A549 (cell line): Measurements from ENCODE around the gene RTP5. TPM values are rescaled to one million over a fixed set of nuclear protein-coding genes. Genes with fewer than 3 reads are reported as not detected.

Source experiments
- ATAC-seq, 2 experiments: fragments of 200-7000 bp in 1 of 2; fragments of >200 bp in 1 of 2; cut with Nextera tagmentation in 1 of 2; cut with Tn5 transposase in 1 of 2; 3 replicates each; pipeline versions ENCODE4 v1.8.0 to v1.9.1; 2018 to 2020; ENCODE audit warnings: mild to moderate bottlenecking in 1 of 2, moderate library complexity in 1 of 2
- CTCF ChIA-PET: fragments of 300-600 bp; sonication (Branson Sonifier 250); formaldehyde crosslinking; extraction: SDS; loops from one replicate; lab custom pipeline; 2021; ENCODE audit warnings: antibody characterized with exemption, inconsistent platforms; lab: Yijun Ruan, JAX
- POLR2A ChIA-PET: fragments of 350-600 bp; formaldehyde crosslinking; extraction: SDS; loops from one replicate; lab custom pipeline; 2021; ENCODE audit warnings: antibody characterized with exemption, inconsistent platforms; lab: Yijun Ruan, JAX
- DNase-seq, 2 experiments: peaks; one replicate each; pipeline versions ENCODE4 v3.0.0 to v3.0.0-alpha.2; 2011 to 2016; ENCODE audit warnings: low read depth in 1 of 2, low spot score in 1 of 2
- FAIRE-seq: peaks from 2 replicates; lab custom pipeline; 2011; peaks lifted over from hg19 to GRCh38; lab: Jason Lieb, UNC
- H3K27ac ChIP-seq, 2 experiments: fragments of >200 bp; sonication (Bioruptor Twin); formaldehyde crosslinking; 3 replicates each; pipeline ENCODE4 v1.5.1; 2016 to 2017
- H3K4me1 ChIP-seq: fragments of >200 bp; sonication (Bioruptor Twin); formaldehyde crosslinking; 3 replicates; pipeline ENCODE4 v1.6.1; 2016
- H3K4me2 ChIP-seq: fragments of >200 bp; sonication (Bioruptor Twin); formaldehyde crosslinking; 3 replicates; pipeline ENCODE4 v1.6.1; 2016
- H3K4me3 ChIP-seq: fragments of >200 bp; sonication (Bioruptor Twin); formaldehyde crosslinking; 3 replicates; pipeline ENCODE4 v1.5.1; 2016
- H3K9me3 ChIP-seq: fragments of >200 bp; sonication (Bioruptor Twin); formaldehyde crosslinking; 3 replicates; pipeline ENCODE4 v1.6.1; 2016
- FOSB ChIP-seq: fragments of 250-450 bp; sonication (Bioruptor Pico); IDR thresholded peaks from 2 replicates; pipeline ENCODE4 v1.5.0; 2020; ENCODE audit warnings: mild to moderate bottlenecking, moderate library complexity
- FOSL2 ChIP-seq, 2 experiments: fragments of 450-650 bp in 1 of 2; fragments of >200 bp in 1 of 2; sonication (Bioruptor Twin) in 1 of 2; formaldehyde crosslinking; IDR thresholded peaks; 2 replicates each; pipeline versions ENCODE4 v1.5.0 to v1.6.1; 2016 to 2020; ENCODE audit warnings: mild to moderate bottlenecking in 1 of 2, moderate library complexity in 1 of 2
- FOXS1 ChIP-seq: fragments of 250-450 bp; sonication (Bioruptor Pico); IDR thresholded peaks from 2 replicates; pipeline ENCODE4 v1.5.0; 2020; ENCODE audit warnings: mild to moderate bottlenecking, moderate library complexity
- HOXB13 ChIP-seq: fragments of 250-450 bp; sonication (Bioruptor Pico); IDR thresholded peaks from 2 replicates; pipeline ENCODE4 v1.5.0; 2020; ENCODE audit warnings: low read depth, mild to moderate bottlenecking, moderate library complexity
- MAFK ChIP-seq: fragments of 450-650 bp; IDR thresholded peaks from 2 replicates; pipeline ENCODE4 v1.6.1; 2014; ENCODE audit not compliant: partially characterized antibody
- MYC ChIP-seq: IDR thresholded peaks from 2 replicates; pipeline ENCODE4 v1.6.1; 2012; ENCODE audit warnings: mild to moderate bottlenecking, inconsistent platforms, low read length, improper control_type of control experiment, borderline replicate concordance
- NFE2L2 ChIP-seq: fragments of 150-350 bp; conservative IDR thresholded peaks from 2 replicates; pipeline ENCODE4 v1.6.1; 2014; ENCODE audit warnings: low read length
- PHF8 ChIP-seq: fragments of 200-600 bp; sonication (generic); IDR thresholded peaks from 2 replicates; pipeline ENCODE4 v1.6.1; 2016; ENCODE audit warnings: low read depth, mild to moderate bottlenecking, antibody characterized with exemption, moderate library complexity, borderline replicate concordance
- POLR2A ChIP-seq: IDR thresholded peaks from 2 replicates; pipeline ENCODE4 v1.6.1; 2012; ENCODE audit warnings: mild to moderate bottlenecking, low read length
- RAD21 ChIP-seq, 2 experiments: fragments of >200 bp in 1 of 2; sonication (Bioruptor Twin) in 1 of 2; formaldehyde crosslinking in 1 of 2; IDR thresholded peaks in 1 of 2; conservative IDR thresholded peaks in 1 of 2; 2 replicates in 1 of 2; 3 replicates in 1 of 2; pipeline ENCODE4 v1.6.1; 2012 to 2018; ENCODE audit warnings: inconsistent platforms in 1 of 2
- SMC3 ChIP-seq: fragments of >200 bp; sonication (Bioruptor Twin); formaldehyde crosslinking; IDR thresholded peaks from 3 replicates; pipeline ENCODE4 v1.6.1; 2018; ENCODE audit warnings: inconsistent platforms
- SREBF2 ChIP-seq: fragments of 450-650 bp; IDR thresholded peaks from 2 replicates; pipeline ENCODE4 v1.6.1; 2014; ENCODE audit warnings: mild to moderate bottlenecking, moderate library complexity
- TP53 ChIP-seq: fragments of 250-450 bp; sonication (Bioruptor Pico); IDR thresholded peaks from 2 replicates; pipeline ENCODE4 v1.5.0; 2021; ENCODE audit warnings: mild to moderate bottlenecking, moderate library complexity
- ZFP36 ChIP-seq: fragments of 450-650 bp; IDR thresholded peaks from 2 replicates; pipeline ENCODE4 v1.6.1; 2014; ENCODE audit warnings: borderline replicate concordance; ENCODE audit not compliant: partially characterized antibody
- WGBS: methylation state at CpG from one replicate; pipeline ENCODE4 v1.1.6; 2017; ENCODE audit errors: missing lambda C conversion rate; 5-methylcytosine and 5-hydroxymethylcytosine counted together
- polyA plus RNA-seq, 4 experiments: library from polyadenylated mRNA; depleted of rRNA in 3 of 4; stranded (reverse); fragments of >200 nt; fragmentation: RNase III in 1 of 4; extraction: RNeasy Plus Mini Kit Qiagen cat#74134 plus additional on column Dnase treatment in 1 of 4; gene quantifications; 2 replicates in 3 of 4; 3 replicates in 1 of 4; pipeline ENCODE4 v1.2.3, GENCODE V29; 2011 to 2017
- TF ChIP-seq, protein P1 (sequence below): fragments of >200 bp; sonication (Bioruptor Twin); formaldehyde crosslinking; IDR thresholded peaks from 2 replicates; pipeline ENCODE4 v1.6.1; 2016
- TF ChIP-seq, protein P2 (sequence below): fragments of 450-650 bp; IDR thresholded peaks from 2 replicates; pipeline ENCODE4 v1.6.1; 2014; ENCODE audit warnings: antibody characterized with exemption
- TF ChIP-seq, protein P3 (sequence below): fragments of 150-350 bp; IDR thresholded peaks from 2 replicates; pipeline ENCODE4 v1.6.1; 2014; ENCODE audit warnings: low read depth, mild to moderate bottlenecking, low read length
- TF ChIP-seq, protein P4 (sequence below): fragments of 200-600 bp; sonication (generic); IDR thresholded peaks from 2 replicates; pipeline ENCODE4 v1.6.1; 2016; ENCODE audit warnings: antibody characterized with exemption, mild to moderate bottlenecking, moderate library complexity
- TF ChIP-seq, protein P5 (sequence below): fragments of >200 bp; sonication (Bioruptor Twin); formaldehyde crosslinking; IDR thresholded peaks from 3 replicates; pipeline ENCODE4 v1.5.1; 2016

Gene RTP5
- polyA plus RNA-seq, 2 of the 4 experiments (the other 2 are of a cell fraction) = not detected

DNA sequence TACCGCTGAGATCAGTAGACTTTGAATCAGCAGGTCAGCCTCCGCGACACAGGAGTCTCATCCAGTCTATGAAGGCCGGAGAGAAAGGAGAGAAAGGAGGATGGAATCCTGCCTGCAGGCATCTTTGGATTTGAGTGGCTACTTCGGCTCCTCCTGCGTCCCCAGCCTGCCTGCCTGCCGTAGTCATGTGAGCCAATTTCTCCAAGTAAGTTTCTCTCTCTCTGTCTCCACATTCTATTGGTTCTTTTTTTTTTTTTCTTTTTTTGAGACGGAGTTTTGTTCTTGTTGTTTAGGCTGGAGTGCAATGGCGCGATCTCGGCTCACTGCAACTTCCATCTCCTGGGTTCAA is 27.5 kb upstream of the RTP5 start:
- Histone ChIP-seq H3K4me3 (no peak overlapping the region), H3K9me3 (no peaks in the 10 kb centered on the region), H3K4me1 (peaks cover 5% of the 10 kb centered on the region; the same call in 1 of the 3 replicates), H3K27ac (no peak overlapping the region), H3K4me2 (no peak overlapping the region)
- FAIRE-seq (no peak), ATAC-seq (no peak), DNase-seq (no peak)
- ChIA-PET CTCF (interaction anchor here (1.2 to 1.4 kb wide), 2 partner anchors 12 to 102 kb away, joined by 3 read pairs; no protein-coding TSS in a partner anchor), POLR2A (no interaction called here)
- TF ChIP-seq FOXS1 = no peak
- no peak for TF ChIP-seq TP53 (CRISPR knock-in tag)
- TF ChIP-seq ZFP36 = no peak
- TF ChIP-seq, protein P1, sequence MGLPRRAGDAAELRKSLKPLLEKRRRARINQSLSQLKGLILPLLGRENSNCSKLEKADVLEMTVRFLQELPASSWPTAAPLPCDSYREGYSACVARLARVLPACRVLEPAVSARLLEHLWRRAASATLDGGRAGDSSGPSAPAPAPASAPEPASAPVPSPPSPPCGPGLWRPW = no peak
- TF ChIP-seq SREBF2 = no peak
- WGBS = 86% methylated on average over 11 of the region's 11 CpGs

DNA sequence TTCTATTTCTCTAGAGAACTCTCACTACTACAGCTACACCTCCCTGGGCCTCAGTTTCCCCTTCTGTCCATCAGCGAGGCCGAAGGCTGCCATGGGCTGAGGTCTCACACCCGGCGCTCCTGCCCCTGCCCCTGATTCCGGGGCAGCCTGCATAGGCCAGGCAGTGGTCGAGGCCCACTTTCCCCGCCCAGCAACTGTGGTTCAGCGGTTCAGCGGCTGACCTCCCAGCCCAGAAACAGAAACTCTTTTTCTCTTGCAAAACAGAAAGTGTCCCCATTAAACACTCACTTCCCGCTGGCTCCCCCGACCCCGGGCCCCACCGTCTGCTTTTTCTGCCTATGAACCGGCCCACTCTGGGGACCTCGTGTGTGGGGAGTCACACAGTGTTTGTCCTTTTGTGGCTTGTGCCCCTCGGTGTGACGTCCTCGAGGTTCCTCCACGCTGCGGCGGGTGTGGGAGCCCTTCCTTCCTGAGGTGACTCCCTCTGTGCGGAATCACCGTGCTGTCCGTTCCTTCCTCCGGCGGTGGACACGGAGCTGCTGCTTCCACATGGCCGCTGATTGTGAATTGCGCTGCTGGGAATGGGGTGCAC is 26.8 kb upstream of the RTP5 start:
- ATAC-seq = no peak; a peak in 1 of 6 replicates
- WGBS = 87% methylated on average over 29 of the region's 29 CpGs

More for the DNA sequence above, 26.8 kb upstream of the RTP5 start:
- DNase-seq = no peak
- H3K9me3 ChIP-seq = no peaks in the 10 kb centered on the region
- H3K4me3 ChIP-seq = no peak overlapping the region
- ChIA-PET POLR2A (no interaction called here), CTCF (no interaction called here)
- H3K4me2 ChIP-seq = no peak overlapping the region
- FAIRE-seq = no peak
- no peak overlapping the region for H3K27ac ChIP-seq
- peaks cover 5% of the 10 kb centered on the region; the same call in 1 of the 3 replicates for H3K4me1 ChIP-seq
- TF ChIP-seq, protein P2, sequence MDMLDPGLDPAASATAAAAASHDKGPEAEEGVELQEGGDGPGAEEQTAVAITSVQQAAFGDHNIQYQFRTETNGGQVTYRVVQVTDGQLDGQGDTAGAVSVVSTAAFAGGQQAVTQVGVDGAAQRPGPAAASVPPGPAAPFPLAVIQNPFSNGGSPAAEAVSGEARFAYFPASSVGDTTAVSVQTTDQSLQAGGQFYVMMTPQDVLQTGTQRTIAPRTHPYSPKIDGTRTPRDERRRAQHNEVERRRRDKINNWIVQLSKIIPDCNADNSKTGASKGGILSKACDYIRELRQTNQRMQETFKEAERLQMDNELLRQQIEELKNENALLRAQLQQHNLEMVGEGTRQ = no peak
- TF ChIP-seq FOSB (CRISPR knock-in tag) = no peak
- no peak for TF ChIP-seq MAFK
- no peak for TF ChIP-seq NFE2L2
- TF ChIP-seq, protein P3, sequence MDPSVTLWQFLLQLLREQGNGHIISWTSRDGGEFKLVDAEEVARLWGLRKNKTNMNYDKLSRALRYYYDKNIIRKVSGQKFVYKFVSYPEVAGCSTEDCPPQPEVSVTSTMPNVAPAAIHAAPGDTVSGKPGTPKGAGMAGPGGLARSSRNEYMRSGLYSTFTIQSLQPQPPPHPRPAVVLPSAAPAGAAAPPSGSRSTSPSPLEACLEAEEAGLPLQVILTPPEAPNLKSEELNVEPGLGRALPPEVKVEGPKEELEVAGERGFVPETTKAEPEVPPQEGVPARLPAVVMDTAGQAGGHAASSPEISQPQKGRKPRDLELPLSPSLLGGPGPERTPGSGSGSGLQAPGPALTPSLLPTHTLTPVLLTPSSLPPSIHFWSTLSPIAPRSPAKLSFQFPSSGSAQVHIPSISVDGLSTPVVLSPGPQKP = no peak
- TF ChIP-seq SREBF2 = no peak
- TF ChIP-seq, protein P4, sequence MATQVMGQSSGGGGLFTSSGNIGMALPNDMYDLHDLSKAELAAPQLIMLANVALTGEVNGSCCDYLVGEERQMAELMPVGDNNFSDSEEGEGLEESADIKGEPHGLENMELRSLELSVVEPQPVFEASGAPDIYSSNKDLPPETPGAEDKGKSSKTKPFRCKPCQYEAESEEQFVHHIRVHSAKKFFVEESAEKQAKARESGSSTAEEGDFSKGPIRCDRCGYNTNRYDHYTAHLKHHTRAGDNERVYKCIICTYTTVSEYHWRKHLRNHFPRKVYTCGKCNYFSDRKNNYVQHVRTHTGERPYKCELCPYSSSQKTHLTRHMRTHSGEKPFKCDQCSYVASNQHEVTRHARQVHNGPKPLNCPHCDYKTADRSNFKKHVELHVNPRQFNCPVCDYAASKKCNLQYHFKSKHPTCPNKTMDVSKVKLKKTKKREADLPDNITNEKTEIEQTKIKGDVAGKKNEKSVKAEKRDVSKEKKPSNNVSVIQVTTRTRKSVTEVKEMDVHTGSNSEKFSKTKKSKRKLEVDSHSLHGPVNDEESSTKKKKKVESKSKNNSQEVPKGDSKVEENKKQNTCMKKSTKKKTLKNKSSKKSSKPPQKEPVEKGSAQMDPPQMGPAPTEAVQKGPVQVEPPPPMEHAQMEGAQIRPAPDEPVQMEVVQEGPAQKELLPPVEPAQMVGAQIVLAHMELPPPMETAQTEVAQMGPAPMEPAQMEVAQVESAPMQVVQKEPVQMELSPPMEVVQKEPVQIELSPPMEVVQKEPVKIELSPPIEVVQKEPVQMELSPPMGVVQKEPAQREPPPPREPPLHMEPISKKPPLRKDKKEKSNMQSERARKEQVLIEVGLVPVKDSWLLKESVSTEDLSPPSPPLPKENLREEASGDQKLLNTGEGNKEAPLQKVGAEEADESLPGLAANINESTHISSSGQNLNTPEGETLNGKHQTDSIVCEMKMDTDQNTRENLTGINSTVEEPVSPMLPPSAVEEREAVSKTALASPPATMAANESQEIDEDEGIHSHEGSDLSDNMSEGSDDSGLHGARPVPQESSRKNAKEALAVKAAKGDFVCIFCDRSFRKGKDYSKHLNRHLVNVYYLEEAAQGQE = no peak
- no peak for TF ChIP-seq POLR2A
- no peak for TF ChIP-seq PHF8
- no peak for TF ChIP-seq FOSL2 (IDR thresholded peaks at IDR 0.05)
- no peak for TF ChIP-seq FOSL2 (CRISPR knock-in tag; IDR thresholded peaks at IDR 0.05)
- no peak for TF ChIP-seq RAD21 (conservative IDR thresholded peaks at IDR 0.05 in 1 of 2, IDR thresholded peaks at IDR 0.05 in 1 of 2)
- TF ChIP-seq, protein P5, sequence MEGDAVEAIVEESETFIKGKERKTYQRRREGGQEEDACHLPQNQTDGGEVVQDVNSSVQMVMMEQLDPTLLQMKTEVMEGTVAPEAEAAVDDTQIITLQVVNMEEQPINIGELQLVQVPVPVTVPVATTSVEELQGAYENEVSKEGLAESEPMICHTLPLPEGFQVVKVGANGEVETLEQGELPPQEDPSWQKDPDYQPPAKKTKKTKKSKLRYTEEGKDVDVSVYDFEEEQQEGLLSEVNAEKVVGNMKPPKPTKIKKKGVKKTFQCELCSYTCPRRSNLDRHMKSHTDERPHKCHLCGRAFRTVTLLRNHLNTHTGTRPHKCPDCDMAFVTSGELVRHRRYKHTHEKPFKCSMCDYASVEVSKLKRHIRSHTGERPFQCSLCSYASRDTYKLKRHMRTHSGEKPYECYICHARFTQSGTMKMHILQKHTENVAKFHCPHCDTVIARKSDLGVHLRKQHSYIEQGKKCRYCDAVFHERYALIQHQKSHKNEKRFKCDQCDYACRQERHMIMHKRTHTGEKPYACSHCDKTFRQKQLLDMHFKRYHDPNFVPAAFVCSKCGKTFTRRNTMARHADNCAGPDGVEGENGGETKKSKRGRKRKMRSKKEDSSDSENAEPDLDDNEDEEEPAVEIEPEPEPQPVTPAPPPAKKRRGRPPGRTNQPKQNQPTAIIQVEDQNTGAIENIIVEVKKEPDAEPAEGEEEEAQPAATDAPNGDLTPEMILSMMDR = no peak
- TF ChIP-seq FOXS1 = no peak
- TF ChIP-seq SMC3 = no peak
- no peak for TF ChIP-seq MYC
- TF ChIP-seq HOXB13 (CRISPR knock-in tag) = no peak
